Endothelial cell of umbilical vein (primary cell): ENCODE results near the gene KCNN3. TPM values are rescaled to one million over a fixed set of nuclear protein-coding genes. Genes with fewer than 3 reads are reported as not detected.

Source experiments
- BruUV-seq: library from RNA; stranded (reverse); fragments of 400-500 nt; replicated peaks from 2 replicates; lab custom pipeline; 2021; lab: Mats Ljungman, UMichigan
- CTCF ChIA-PET: fragments of 300-600, 350-600 bp; sonication (Branson Sonifier 250); formaldehyde crosslinking; loops from one replicate; lab custom pipeline; 2021; ENCODE audit warnings: antibody characterized with exemption, inconsistent platforms; lab: Charles Lee
- POLR2A ChIA-PET: fragments of 300-600, 350-600 bp; sonication (Branson Sonifier 250); formaldehyde crosslinking; loops from one replicate; lab custom pipeline; 2021; ENCODE audit warnings: antibody characterized with exemption, inconsistent platforms; lab: Charles Lee
- DNase-seq: peaks from one replicate; pipeline ENCODE4 v3.0.0-alpha.2; 2011; ENCODE audit warnings: low read depth, low spot score
- FAIRE-seq: peaks from 2 replicates; lab custom pipeline; 2011; peaks lifted over from hg19 to GRCh38; lab: Jason Lieb, UNC
- H2AFZ ChIP-seq: 2 replicates; pipeline ENCODE4 v1.6.0; 2012; ENCODE audit warnings: low read depth, low read length, control low read depth, inconsistent platforms
- H3K27ac ChIP-seq: 2 replicates; pipeline ENCODE4 v1.5.1; 2011; ENCODE audit warnings: low read depth, mild to moderate bottlenecking, control low read depth, low read length, moderate library complexity; ENCODE audit not compliant: insufficient read depth
- H3K27me3 ChIP-seq, 2 experiments: 2 replicates each; pipeline versions ENCODE4 v1.6.0 to v1.6.1; 2011; ENCODE audit warnings: low read length in 2 of 2, mixed read lengths in 1 of 2; ENCODE audit not compliant: control insufficient read depth in 2 of 2, insufficient read depth in 2 of 2
- H3K36me3 ChIP-seq, 2 experiments: 2 replicates in 1 of 2; 3 replicates in 1 of 2; pipeline ENCODE4 v1.5.1; 2011; ENCODE audit warnings: low read length in 2 of 2, mild to moderate bottlenecking in 1 of 2, moderate library complexity in 1 of 2; ENCODE audit not compliant: control insufficient read depth in 2 of 2, insufficient read depth in 2 of 2; ENCODE audit errors: extremely low read depth in 1 of 2
- H3K4me1 ChIP-seq: 3 replicates; pipeline ENCODE4 v1.5.1; 2011; ENCODE audit warnings: mild to moderate bottlenecking, low read length; ENCODE audit not compliant: control insufficient read depth, insufficient read depth; ENCODE audit errors: extremely low read depth
- H3K4me2 ChIP-seq: 2 replicates; pipeline ENCODE4 v1.6.1; 2011; ENCODE audit warnings: low read length, control low read depth, mixed read lengths; ENCODE audit not compliant: insufficient read depth
- H3K4me3 ChIP-seq, 3 experiments: fragments of 200-600 bp in 1 of 3; sonication (generic), shearing (Covaris generic) in 1 of 3; replicated peaks in 1 of 3; 2 replicates each; pipeline ENCODE4 v1.5.1; 2011 to 2016; ENCODE audit warnings: control low read depth in 3 of 3, low read length in 3 of 3, mild to moderate bottlenecking in 2 of 3, inconsistent platforms in 1 of 3, low read depth in 1 of 3, moderate library complexity in 1 of 3; ENCODE audit not compliant: insufficient read depth in 1 of 3
- H3K79me2 ChIP-seq: 2 replicates; pipeline ENCODE4 v1.6.0; 2012; ENCODE audit warnings: low read length, inconsistent platforms; ENCODE audit not compliant: control insufficient read depth, insufficient read depth
- H3K9ac ChIP-seq: replicated peaks from 2 replicates; pipeline ENCODE3; 2011; ENCODE audit warnings: low read length, control low read depth; ENCODE audit not compliant: insufficient read depth; ENCODE audit errors: extremely low read depth
- H3K9me1 ChIP-seq: replicated peaks from 3 replicates; pipeline ENCODE4 v1.6.0; 2011; ENCODE audit warnings: mild to moderate bottlenecking, low read length; ENCODE audit not compliant: control insufficient read depth, insufficient read depth; ENCODE audit errors: extremely low read depth
- H3K9me3 ChIP-seq: replicated peaks from 2 replicates; pipeline ENCODE4 v1.5.1; 2012; ENCODE audit warnings: low read length, inconsistent platforms; ENCODE audit not compliant: control insufficient read depth, insufficient read depth
- H4K20me1 ChIP-seq: replicated peaks from 2 replicates; pipeline ENCODE3; 2011; ENCODE audit warnings: mild to moderate bottlenecking, low read length; ENCODE audit not compliant: control insufficient read depth, insufficient read depth; ENCODE audit errors: extremely low read depth
- CTCF ChIP-seq, 2 donors: IDR thresholded peaks; 1 replicate in 1 of 2; 2 replicates in 1 of 2; pipeline ENCODE4 v1.5.1; 2011; ENCODE audit warnings: low read length in 2 of 2, mild to moderate bottlenecking in 2 of 2, moderate library complexity in 2 of 2, control low read depth in 1 of 2, inconsistent platforms in 1 of 2, low read depth in 1 of 2; ENCODE audit not compliant: insufficient read depth in 1 of 2; ENCODE audit errors: extremely low read depth in 1 of 2
- EZH2 ChIP-seq: IDR thresholded peaks from 2 replicates; pipeline ENCODE4 v1.6.1; 2012; ENCODE audit warnings: borderline replicate concordance, low read depth, mild to moderate bottlenecking, moderate library complexity, low read length, inconsistent platforms; ENCODE audit not compliant: severe bottlenecking
- FOS ChIP-seq: IDR thresholded peaks from 2 replicates; pipeline ENCODE4 v1.6.1; 2011; ENCODE audit warnings: mild to moderate bottlenecking, low read length, moderate library complexity, borderline replicate concordance; ENCODE audit not compliant: insufficient read depth
- MYC ChIP-seq: IDR thresholded peaks from one replicate; pipeline ENCODE4 v1.6.1; 2011; ENCODE audit warnings: mild to moderate bottlenecking, low read depth, low read length
- POLR2A ChIP-seq: IDR thresholded peaks from 2 replicates; pipeline ENCODE4 v1.6.1; 2012; ENCODE audit warnings: low read depth, mild to moderate bottlenecking, control low read depth, low read length
- dilution Hi-C: fragments of 300-500 bp; cut with MboI; formaldehyde crosslinking; loops from one replicate; pipeline ENCODE4 v1.15.0; 2019; ENCODE audit warnings: low sequenced_read_pairs; ENCODE audit not compliant: extremely low pct_ligation_motif_present
- intact Hi-C: fragments of 100-400 bp; cut with micrococcal nuclease; formaldehyde crosslinking; loops from one replicate; pipeline ENCODE4 v1.10.0; 2022
- polyA plus RNA-seq, 4 experiments: library from polyadenylated mRNA; depleted of rRNA in 3 of 4; stranded (reverse) in 3 of 4; unstranded in 1 of 4; fragments of >200 nt; gene quantifications; 2 replicates each; pipeline versions ENCODE4 v1.2.1 to v1.2.3, GENCODE V29; 2011 to 2012; ENCODE audit warnings: missing spikeins in 1 of 4
- total RNA-seq: library from RNA; stranded (reverse); gene quantifications from 2 replicates; pipeline ENCODE4 v1.2.3, GENCODE V29; 2021

Gene KCNN3
- total and polyA plus RNA-seq, 2 donors (not counting 3 experiments of a cell fraction or from before 2014, with no cell fraction given): 0.91 to 1.1 TPM

GRCh38 chr1:154878371-154879037 is 8.4 kb upstream of the KCNN3 start:
- ChIA-PET POLR2A (no interaction called here), CTCF (interaction anchor here (0.5 to 5.1 kb wide), 63 partner anchors 9 to 399 kb away, joined by 3 to 113 read pairs (median 4); partner anchors contain the start of genes CHRNB2, EFNA3, KCNN3 and PMVK)
- H3K4me1 ChIP-seq: peaks cover 9% of the 10 kb centered on the region
- dilution Hi-C loops (no loop called here), intact Hi-C loops (loop anchor here (1.0 to 5.0 kb wide), 7 partner anchors 41 to 396 kb away; no protein-coding TSS in a partner anchor)
- TF ChIP-seq FOS: no peak
- TF ChIP-seq CTCF (IDR thresholded peaks at IDR 0.05; ENCODE audit: extremely low read depth in 1 of 2, insufficient read depth in 1 of 2, low read depth in 1 of 2, low read length in 2 of 2): peak; percentile 86 to 94
- TF ChIP-seq EZH2: no peak
- no peak for TF ChIP-seq POLR2A
- TF ChIP-seq MYC: no peak
- no peaks in the 10 kb centered on the region for H3K79me2 ChIP-seq
- no peaks in the 10 kb centered on the region for H3K27me3 ChIP-seq
- H3K36me3 ChIP-seq: no peaks in the 10 kb centered on the region
- BruUV-seq: no TSS peak
- no peak overlapping the region for H3K9ac ChIP-seq
- no peak overlapping the region for H2AFZ ChIP-seq
- H3K9me3 ChIP-seq: no peaks in the 10 kb centered on the region
- DNase-seq (peak; percentile 72), FAIRE-seq (peak; percentile 82)
- H3K9me1 ChIP-seq: no peaks in the 10 kb centered on the region
- H3K4me2 ChIP-seq: no peak overlapping the region
- H3K27ac ChIP-seq: no peak overlapping the region
- H4K20me1 ChIP-seq: no peaks in the 10 kb centered on the region
- no peak overlapping the region for H3K4me3 ChIP-seq
